ENCODE measurements around the gene PIK3IP1. TPM values are rescaled to one million over a fixed set of nuclear protein-coding genes. Genes with fewer than 3 reads are reported as not detected.
A peak's percentile ranks its signal among the peaks of the same experiment; 100 is the strongest.

The PIK3IP1 gene
- total and polyA plus RNA-seq, 2 experiments from 2014 or later, result 10.0 to 16.1 TPM

DNA sequence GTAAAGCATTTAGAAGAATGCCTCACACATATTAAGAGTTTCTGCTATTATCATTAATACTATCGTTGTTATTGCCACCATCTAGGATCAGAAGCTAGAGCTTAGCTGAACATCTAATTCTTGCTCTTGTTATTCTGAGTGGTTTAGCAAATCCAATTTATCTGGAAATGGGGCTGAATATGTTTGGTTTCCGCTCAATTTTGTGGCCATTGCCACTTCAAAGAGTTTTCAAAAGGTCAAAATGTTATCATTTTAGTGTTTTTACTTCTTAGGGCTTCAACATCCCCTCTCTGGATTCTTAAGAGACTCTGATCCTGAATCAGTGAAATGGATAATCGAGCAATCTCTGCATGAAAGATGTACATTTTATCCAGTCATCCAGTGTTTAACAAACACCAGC lies 10.2 kb upstream of the PIK3IP1 start:
- Histone ChIP-seq H3K27ac (no peak overlapping the region), H3K4me1 (ENCODE audit: insufficient read depth) (no peaks in the 10 kb centered on the region), H3K79me2 (ENCODE audit: insufficient read depth) (no peaks in the 10 kb centered on the region), H2AFZ (no peak overlapping the region), H3K9me2 (ENCODE audit: insufficient read depth) (no peaks in the 10 kb centered on the region), H3K4me3 (no peak overlapping the region), H3K4me2 (ENCODE audit: unreplicated experiment) (no peak overlapping the region), H3F3A (ENCODE audit: insufficient read depth) (no peaks in the 10 kb centered on the region), H3K36me3 (ENCODE audit: low read depth) (no peaks in the 10 kb centered on the region), H4K20me1 (ENCODE audit: insufficient read depth) (no peaks in the 10 kb centered on the region), H3K9ac (no peak overlapping the region), H3K9me3 (ENCODE audit: low read depth) (no peaks in the 10 kb centered on the region), H3K27me3 (replicated peaks; ENCODE audit: insufficient read depth) (no peaks in the 10 kb centered on the region)
- 70 to 76% methylated on average over 3 of the region's 3 CpGs for WGBS, 2 experiments (ENCODE audit: low coverage in 1 of 2, low lambda C conversion rate in 2 of 2, missing lambda C conversion rate in 2 of 2)
- no peak for TF ChIP-seq EZH2phosphoT487 (IDR thresholded peaks at IDR 0.05; ENCODE audit: insufficient read depth, low read depth)
- TF ChIP-seq EZH2 (IDR thresholded peaks at IDR 0.05; ENCODE audit: insufficient read depth, poor library complexity, severe bottlenecking), result no peak
- in situ Hi-C loops (cut with MboI), result no loop called here
- DNase-seq, result no peak

DNA sequence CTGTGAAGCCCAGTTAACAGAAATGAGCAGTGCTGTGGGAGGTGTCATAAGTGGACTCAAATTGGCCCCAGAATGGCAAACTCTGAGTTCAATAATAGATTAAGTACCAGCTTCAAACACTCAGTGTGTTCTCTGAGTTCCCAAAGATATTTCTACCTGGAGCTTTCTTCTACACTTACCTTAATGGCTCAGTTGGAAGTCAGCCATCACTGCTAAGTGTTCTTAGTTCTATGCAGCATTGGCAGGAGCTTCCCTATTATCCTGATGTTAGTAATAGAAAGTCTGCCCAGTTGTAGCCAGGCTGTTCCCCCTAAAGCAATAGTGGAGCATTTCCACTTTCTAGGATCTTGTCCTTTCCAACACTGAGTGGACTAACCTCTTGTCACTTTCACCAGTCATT lies 9.7 kb upstream of the PIK3IP1 start:
- peaks cover 2% of the 10 kb centered on the region; the same call in 1 of the 2 replicates for H3F3A ChIP-seq (ENCODE audit: insufficient read depth)
- H2AFZ ChIP-seq, result no peak overlapping the region
- no peak for TF ChIP-seq EZH2 (IDR thresholded peaks at IDR 0.05; ENCODE audit: insufficient read depth, poor library complexity, severe bottlenecking)
- TF ChIP-seq EZH2phosphoT487 (IDR thresholded peaks at IDR 0.05; ENCODE audit: insufficient read depth, low read depth), result no peak
- H3K27ac ChIP-seq, result no peak overlapping the region
- H3K79me2 ChIP-seq (ENCODE audit: insufficient read depth), result no peaks in the 10 kb centered on the region
- no peaks in the 10 kb centered on the region for H4K20me1 ChIP-seq (ENCODE audit: insufficient read depth)
- no peaks in the 10 kb centered on the region for H3K36me3 ChIP-seq (ENCODE audit: low read depth)
- DNase-seq, result no peak
- H3K9ac ChIP-seq, result no peak overlapping the region
- no peaks in the 10 kb centered on the region for H3K9me2 ChIP-seq (ENCODE audit: insufficient read depth)
- in situ Hi-C loops (cut with MboI), result no loop called here
- H3K4me1 ChIP-seq (ENCODE audit: insufficient read depth), result 0 out of 2 replicates have a peak, but pooled peaks cover 3% of the 10 kb centered on the region
- no peaks in the 10 kb centered on the region for H3K27me3 ChIP-seq (replicated peaks; ENCODE audit: insufficient read depth)
- no peak overlapping the region for H3K4me3 ChIP-seq
- no peaks in the 10 kb centered on the region for H3K9me3 ChIP-seq (ENCODE audit: low read depth)
- no peak overlapping the region for H3K4me2 ChIP-seq (ENCODE audit: unreplicated experiment)

DNA sequence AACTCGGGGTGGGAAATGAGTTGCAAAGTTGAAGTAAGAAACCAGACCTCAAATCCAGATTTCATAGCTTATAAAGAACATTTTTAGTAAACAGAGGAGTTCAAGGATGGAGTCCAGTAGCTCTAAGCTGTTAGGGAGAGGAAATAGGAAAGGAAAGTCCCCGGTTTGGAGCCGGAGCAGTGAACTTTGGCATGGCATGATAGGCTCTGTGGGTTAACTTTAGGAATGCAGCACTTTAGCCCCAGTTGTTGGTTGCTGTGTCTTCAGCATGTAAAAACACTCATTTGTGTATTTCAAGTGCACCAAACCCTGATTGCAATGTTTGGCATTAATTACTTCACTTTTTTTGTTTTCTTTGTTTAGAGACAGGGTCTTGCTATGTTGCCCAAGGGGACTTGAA lies 8.6 kb upstream of the PIK3IP1 start:
- Histone ChIP-seq H3K9ac (no peak overlapping the region), H3K4me3 (no peak overlapping the region), H3K36me3 (ENCODE audit: low read depth) (no peaks in the 10 kb centered on the region), H3K9me2 (ENCODE audit: insufficient read depth) (no peaks in the 10 kb centered on the region), H3F3A (ENCODE audit: insufficient read depth) (peaks cover 13% of the 10 kb centered on the region), H4K20me1 (ENCODE audit: insufficient read depth) (no peaks in the 10 kb centered on the region), H3K4me2 (ENCODE audit: unreplicated experiment) (no peak overlapping the region), H3K27me3 (replicated peaks; ENCODE audit: insufficient read depth) (no peaks in the 10 kb centered on the region), H3K4me1 (ENCODE audit: insufficient read depth) (peaks cover 13% of the 10 kb centered on the region), H2AFZ (no peak overlapping the region), H3K27ac (no peak overlapping the region), H3K9me3 (ENCODE audit: low read depth) (no peaks in the 10 kb centered on the region), H3K79me2 (ENCODE audit: insufficient read depth) (no peaks in the 10 kb centered on the region)
- no peak for TF ChIP-seq EZH2phosphoT487 (IDR thresholded peaks at IDR 0.05; ENCODE audit: insufficient read depth, low read depth)
- TF ChIP-seq EZH2 (IDR thresholded peaks at IDR 0.05; ENCODE audit: insufficient read depth, poor library complexity, severe bottlenecking), result no peak
- 88 to 99% methylated on average over 3 of the region's 3 CpGs for WGBS, 2 experiments (ENCODE audit: low coverage in 1 of 2, low lambda C conversion rate in 2 of 2, missing lambda C conversion rate in 2 of 2)
- in situ Hi-C loops (cut with MboI), result no loop called here
- DNase-seq, result no peak

DNA sequence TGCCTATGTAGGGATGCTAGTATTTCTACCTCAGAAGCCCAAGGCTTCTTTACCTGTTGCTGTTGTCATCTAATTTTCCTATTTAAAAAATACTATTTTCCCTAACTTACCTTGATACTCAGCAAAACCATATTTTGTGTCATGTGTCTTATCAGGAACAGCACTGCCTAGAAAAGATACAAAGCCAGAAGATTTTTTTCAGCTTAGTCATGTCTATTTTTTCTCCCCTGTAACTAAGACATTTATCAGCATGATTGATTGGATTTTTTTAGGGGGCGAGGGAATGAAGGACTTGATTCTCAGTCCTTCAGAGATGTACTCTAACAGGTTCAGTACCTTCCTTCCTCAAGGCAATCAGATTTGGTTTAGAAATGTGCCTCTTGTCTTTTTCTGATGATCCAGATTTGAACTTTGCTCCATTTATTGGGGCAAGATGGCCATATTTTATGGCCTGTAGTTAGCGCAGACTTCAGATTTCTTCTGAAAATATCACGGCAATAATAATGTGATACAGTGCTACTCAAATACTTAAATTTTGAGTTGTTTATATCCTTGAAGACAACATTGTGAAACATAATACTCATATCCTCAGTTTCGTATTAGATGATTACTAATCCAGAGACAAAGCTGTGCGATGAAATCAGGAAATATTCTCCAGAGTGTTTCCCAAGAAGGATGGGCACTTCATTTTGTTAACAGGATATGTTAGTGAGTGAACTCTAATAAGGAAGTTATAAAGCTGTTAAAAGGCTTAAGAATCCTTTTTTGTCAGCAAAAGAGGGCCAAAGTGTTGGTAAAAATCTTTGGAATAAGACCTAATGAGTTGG lies 3.8 kb upstream of the PIK3IP1 start:
- Histone ChIP-seq H3K4me3 (peak overlapping the region; percentile 14), H3K27ac (peak overlapping the region; percentile 75), H3K4me1 (ENCODE audit: insufficient read depth) (peaks cover 19% of the 10 kb centered on the region), H3K27me3 (replicated peaks; ENCODE audit: insufficient read depth) (no peaks in the 10 kb centered on the region), H3K9me2 (ENCODE audit: insufficient read depth) (no peaks in the 10 kb centered on the region), H3F3A (ENCODE audit: insufficient read depth) (peaks cover 27% of the 10 kb centered on the region), H3K9me3 (ENCODE audit: low read depth) (no peaks in the 10 kb centered on the region), H3K4me2 (ENCODE audit: unreplicated experiment) (peak overlapping the region; percentile 59), H3K36me3 (ENCODE audit: low read depth) (no peaks in the 10 kb centered on the region), H3K79me2 (ENCODE audit: insufficient read depth) (no peaks in the 10 kb centered on the region), H2AFZ (peak overlapping the region; percentile 82), H3K9ac (peak overlapping the region; percentile 58), H4K20me1 (ENCODE audit: insufficient read depth) (no peaks in the 10 kb centered on the region)
- peak; percentile 78 for DNase-seq
- no peak for TF ChIP-seq EZH2phosphoT487 (IDR thresholded peaks at IDR 0.05; ENCODE audit: insufficient read depth, low read depth)
- TF ChIP-seq EZH2 (IDR thresholded peaks at IDR 0.05; ENCODE audit: insufficient read depth, poor library complexity, severe bottlenecking), result no peak
- 16 to 23% methylated on average over 5 of the region's 5 CpGs for WGBS, 2 experiments (ENCODE audit: low coverage in 1 of 2, low lambda C conversion rate in 2 of 2, missing lambda C conversion rate in 2 of 2)
- in situ Hi-C loops (cut with MboI), result no loop called here

All from GM23248 (cell line).